Measurements from ENCODE around the gene RAD52.

DNA sequence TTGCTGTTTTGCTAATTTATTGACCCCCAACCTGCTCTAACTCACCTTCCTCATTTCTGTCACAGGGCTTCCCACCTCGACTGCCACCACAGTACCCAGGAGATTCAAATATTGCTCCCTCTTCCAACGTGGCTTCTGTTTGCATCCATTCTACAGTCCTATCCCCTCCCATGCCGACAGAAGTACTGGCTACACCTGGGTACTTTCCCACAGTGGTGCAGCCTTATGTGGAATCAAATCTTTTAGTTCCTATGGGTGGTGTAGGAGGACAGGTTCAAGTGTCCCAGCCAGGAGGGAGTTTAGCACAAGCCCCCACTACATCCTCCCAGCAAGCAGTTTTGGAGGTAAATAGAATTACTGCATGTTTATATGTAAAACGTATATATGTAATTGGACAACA lies 68.8 kb downstream of the RAD52 start:
- TF ChIP-seq, protein P1, sequence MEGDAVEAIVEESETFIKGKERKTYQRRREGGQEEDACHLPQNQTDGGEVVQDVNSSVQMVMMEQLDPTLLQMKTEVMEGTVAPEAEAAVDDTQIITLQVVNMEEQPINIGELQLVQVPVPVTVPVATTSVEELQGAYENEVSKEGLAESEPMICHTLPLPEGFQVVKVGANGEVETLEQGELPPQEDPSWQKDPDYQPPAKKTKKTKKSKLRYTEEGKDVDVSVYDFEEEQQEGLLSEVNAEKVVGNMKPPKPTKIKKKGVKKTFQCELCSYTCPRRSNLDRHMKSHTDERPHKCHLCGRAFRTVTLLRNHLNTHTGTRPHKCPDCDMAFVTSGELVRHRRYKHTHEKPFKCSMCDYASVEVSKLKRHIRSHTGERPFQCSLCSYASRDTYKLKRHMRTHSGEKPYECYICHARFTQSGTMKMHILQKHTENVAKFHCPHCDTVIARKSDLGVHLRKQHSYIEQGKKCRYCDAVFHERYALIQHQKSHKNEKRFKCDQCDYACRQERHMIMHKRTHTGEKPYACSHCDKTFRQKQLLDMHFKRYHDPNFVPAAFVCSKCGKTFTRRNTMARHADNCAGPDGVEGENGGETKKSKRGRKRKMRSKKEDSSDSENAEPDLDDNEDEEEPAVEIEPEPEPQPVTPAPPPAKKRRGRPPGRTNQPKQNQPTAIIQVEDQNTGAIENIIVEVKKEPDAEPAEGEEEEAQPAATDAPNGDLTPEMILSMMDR (IDR thresholded peaks at IDR 0.05; ENCODE audit: poor library complexity, severe bottlenecking) = no peak
- TF ChIP-seq SMC3 (conservative IDR thresholded peaks at IDR 0.05; ENCODE audit: poor library complexity) (no peak), EZH2 (IDR thresholded peaks at IDR 0.05; ENCODE audit: borderline replicate concordance, insufficient read depth, low read length, poor library complexity, severe bottlenecking) (no peak), POLR2AphosphoS5 (IDR thresholded peaks at IDR 0.05) (no peak), RAD21 (conservative IDR thresholded peaks at IDR 0.05) (no peak), EP300 (conservative IDR thresholded peaks at IDR 0.05; ENCODE audit: poor library complexity, severe bottlenecking) (no peak), MXI1 (conservative IDR thresholded peaks at IDR 0.05; ENCODE audit: poor library complexity, severe bottlenecking) (no peak)
- TF ChIP-seq, protein P2, sequence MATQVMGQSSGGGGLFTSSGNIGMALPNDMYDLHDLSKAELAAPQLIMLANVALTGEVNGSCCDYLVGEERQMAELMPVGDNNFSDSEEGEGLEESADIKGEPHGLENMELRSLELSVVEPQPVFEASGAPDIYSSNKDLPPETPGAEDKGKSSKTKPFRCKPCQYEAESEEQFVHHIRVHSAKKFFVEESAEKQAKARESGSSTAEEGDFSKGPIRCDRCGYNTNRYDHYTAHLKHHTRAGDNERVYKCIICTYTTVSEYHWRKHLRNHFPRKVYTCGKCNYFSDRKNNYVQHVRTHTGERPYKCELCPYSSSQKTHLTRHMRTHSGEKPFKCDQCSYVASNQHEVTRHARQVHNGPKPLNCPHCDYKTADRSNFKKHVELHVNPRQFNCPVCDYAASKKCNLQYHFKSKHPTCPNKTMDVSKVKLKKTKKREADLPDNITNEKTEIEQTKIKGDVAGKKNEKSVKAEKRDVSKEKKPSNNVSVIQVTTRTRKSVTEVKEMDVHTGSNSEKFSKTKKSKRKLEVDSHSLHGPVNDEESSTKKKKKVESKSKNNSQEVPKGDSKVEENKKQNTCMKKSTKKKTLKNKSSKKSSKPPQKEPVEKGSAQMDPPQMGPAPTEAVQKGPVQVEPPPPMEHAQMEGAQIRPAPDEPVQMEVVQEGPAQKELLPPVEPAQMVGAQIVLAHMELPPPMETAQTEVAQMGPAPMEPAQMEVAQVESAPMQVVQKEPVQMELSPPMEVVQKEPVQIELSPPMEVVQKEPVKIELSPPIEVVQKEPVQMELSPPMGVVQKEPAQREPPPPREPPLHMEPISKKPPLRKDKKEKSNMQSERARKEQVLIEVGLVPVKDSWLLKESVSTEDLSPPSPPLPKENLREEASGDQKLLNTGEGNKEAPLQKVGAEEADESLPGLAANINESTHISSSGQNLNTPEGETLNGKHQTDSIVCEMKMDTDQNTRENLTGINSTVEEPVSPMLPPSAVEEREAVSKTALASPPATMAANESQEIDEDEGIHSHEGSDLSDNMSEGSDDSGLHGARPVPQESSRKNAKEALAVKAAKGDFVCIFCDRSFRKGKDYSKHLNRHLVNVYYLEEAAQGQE (IDR thresholded peaks at IDR 0.05; ENCODE audit: borderline replicate concordance) = no peak

All from neural cell (in vitro differentiated cells).